C4-2B (cell line): ENCODE data around the gene RIN3.

Experiments used
- ZFX ChIP-seq: fragments of 450-650 bp; IDR thresholded peaks from 2 replicates; pipeline ENCODE4 v1.6.1; 2017
- TF ChIP-seq, protein P1 (sequence below): fragments of 450-650 bp; conservative IDR thresholded peaks from 2 replicates; pipeline ENCODE4 v1.5.1; 2017; ENCODE audit warnings: mild to moderate bottlenecking

DNA sequence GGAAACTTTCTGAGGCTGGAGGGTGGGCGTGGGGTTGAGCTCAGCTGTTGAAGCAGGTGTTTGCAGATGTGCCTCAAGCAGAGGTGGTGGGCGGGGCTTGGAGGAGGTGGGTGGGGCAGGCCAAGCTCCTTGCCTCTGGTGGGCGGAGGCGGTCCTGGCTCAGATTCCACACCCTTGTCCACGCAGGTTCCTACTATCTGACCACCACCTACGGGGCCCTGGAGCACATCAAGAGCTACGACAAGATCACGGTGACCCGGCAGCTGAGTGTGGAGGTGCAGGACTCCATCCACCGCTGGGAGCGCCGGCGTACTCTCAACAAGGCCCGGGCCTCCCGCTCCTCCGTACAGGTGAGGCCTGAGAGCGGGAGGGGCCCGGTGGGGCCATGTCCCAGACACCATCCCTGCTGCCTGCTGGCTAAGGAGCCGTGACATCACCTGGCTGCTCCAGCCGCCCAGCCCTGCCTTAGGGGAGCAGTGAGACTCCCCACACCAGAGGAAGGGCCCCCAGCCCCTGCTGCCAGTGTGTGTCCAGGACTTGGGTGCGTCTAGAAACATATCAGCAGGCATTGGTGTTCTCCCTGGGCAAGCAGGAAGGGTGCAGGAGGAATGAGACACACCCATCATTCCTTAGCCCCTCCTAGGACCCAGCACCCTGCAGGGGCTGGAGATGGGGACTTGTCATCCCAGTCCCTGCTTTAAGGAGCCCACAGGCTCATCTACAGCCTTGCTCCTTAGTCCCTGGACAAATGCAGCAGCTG is 171.4 kb downstream of the RIN3 start:
- TF ChIP-seq, protein P1, sequence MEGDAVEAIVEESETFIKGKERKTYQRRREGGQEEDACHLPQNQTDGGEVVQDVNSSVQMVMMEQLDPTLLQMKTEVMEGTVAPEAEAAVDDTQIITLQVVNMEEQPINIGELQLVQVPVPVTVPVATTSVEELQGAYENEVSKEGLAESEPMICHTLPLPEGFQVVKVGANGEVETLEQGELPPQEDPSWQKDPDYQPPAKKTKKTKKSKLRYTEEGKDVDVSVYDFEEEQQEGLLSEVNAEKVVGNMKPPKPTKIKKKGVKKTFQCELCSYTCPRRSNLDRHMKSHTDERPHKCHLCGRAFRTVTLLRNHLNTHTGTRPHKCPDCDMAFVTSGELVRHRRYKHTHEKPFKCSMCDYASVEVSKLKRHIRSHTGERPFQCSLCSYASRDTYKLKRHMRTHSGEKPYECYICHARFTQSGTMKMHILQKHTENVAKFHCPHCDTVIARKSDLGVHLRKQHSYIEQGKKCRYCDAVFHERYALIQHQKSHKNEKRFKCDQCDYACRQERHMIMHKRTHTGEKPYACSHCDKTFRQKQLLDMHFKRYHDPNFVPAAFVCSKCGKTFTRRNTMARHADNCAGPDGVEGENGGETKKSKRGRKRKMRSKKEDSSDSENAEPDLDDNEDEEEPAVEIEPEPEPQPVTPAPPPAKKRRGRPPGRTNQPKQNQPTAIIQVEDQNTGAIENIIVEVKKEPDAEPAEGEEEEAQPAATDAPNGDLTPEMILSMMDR: no peak
- TF ChIP-seq ZFX: no peak
